ENCODE measurements around the gene CBX2. TPM values are rescaled to one million over a fixed set of nuclear protein-coding genes. Genes with fewer than 3 reads are reported as not detected.

The CBX2 gene
- total RNA-seq, 1 experiment from 2014 or later: 79.4 TPM

DNA sequence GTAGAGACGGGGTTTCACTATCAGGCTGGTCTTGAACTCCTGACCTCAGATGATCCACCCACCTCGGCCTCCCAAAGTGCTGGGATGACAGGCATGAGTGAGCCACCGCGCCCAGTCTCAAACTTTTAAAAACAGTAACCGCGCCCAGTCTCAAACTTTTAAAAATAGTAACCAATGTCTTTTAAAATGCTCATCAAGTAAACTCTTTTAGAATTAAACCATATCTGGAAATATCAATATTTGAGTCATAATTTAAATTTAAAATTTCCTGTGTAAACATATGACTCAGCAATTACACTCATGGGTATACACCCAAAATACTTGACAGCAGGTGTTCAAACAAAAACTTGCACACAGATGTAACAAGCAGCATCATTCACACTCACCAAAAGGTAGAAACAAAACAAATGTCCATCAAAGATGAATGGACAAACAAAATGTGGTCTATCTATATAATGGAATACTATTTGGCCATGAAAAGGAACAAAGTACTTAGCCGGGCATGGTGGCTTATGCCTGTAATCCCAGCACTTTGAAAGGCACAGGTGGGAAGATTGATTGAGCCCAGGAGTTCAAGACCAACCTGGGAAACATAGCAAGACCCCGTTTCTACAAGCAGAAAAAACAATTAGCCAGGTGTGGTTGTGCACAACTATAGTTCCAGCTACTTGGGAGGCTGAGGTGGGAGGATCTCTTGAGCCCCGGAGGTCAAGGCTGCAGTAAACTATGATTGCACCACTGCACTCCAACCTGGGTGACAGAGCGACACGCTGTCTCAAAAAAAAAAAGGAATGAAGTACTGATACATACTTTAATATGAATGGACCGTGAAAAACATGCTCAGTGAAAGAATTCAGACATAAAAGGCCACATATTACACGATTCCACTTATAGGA, 27.1 kb upstream of the CBX2 start:
- peaks cover 75% of the 10 kb centered on the region for H3K27me3 Mint-ChIP-seq (ENCODE audit: low read depth)

More for the DNA sequence above, 27.1 kb upstream of the CBX2 start:
- Histone ChIP-seq H2BK15ac (ENCODE audit: low read depth, low read length) (no peak overlapping the region), H2BK120ac (ENCODE audit: low read depth, low read length, poor library complexity, severe bottlenecking) (no peak overlapping the region), H2BK12ac (ENCODE audit: insufficient read length, low read depth, low read length) (no peak overlapping the region), H3K79me2 (ENCODE audit: insufficient read depth, low read length) (no peaks in the 10 kb centered on the region), H3T11ph (ENCODE audit: low read length) (no peak overlapping the region), H4K5ac (ENCODE audit: insufficient read length, low read depth, low read length) (no peak overlapping the region), H3K14ac (ENCODE audit: insufficient read depth, low read length) (no peak overlapping the region), H4K8ac (replicated peaks; ENCODE audit: insufficient read length, low read depth, low read length) (no peak overlapping the region), H3K79me1 (ENCODE audit: insufficient read depth, low read depth, low read length, poor library complexity, severe bottlenecking) (no peaks in the 10 kb centered on the region), H3K9ac (ENCODE audit: extremely low read depth, insufficient read length, low read length) (no peak overlapping the region), H4K20me1 (ENCODE audit: control insufficient read depth, insufficient read depth, insufficient read length) (peaks cover 5% of the 10 kb centered on the region), H3K4ac (ENCODE audit: low read depth, low read length) (no peak overlapping the region), H3K27ac (ENCODE audit: insufficient read length, low read depth, low read length) (no peak overlapping the region), H3K56ac (ENCODE audit: insufficient read length, low read depth, low read length) (no peak overlapping the region), H3K27me3 (ENCODE audit: insufficient read depth, low read length) (peaks cover 17% of the 10 kb centered on the region), H3K23ac (ENCODE audit: insufficient read length, low read depth, low read length) (no peak overlapping the region), H2AFZ (ENCODE audit: low read length) (no peak overlapping the region), H2AK5ac (ENCODE audit: insufficient read length, low read length) (no peak overlapping the region), H3K23me2 (ENCODE audit: insufficient read length, low read depth, low read length, poor library complexity, severe bottlenecking) (peaks cover 14% of the 10 kb centered on the region), H3K18ac (ENCODE audit: insufficient read length, low read depth, low read length) (no peak overlapping the region), H3K4me2 (ENCODE audit: insufficient read depth, insufficient read length, low read length) (no peak overlapping the region), H2BK5ac (ENCODE audit: insufficient read length, low read length) (no peak overlapping the region), H3K4me1 (ENCODE audit: insufficient read depth, low read length) (peaks cover 2% of the 10 kb centered on the region; the same call in 1 of the 2 replicates), H4K91ac (ENCODE audit: insufficient read length, low read depth, low read length) (no peak overlapping the region), H3K9me3 (ENCODE audit: control insufficient read depth, low read depth, low read length) (no peaks in the 10 kb centered on the region), H2BK20ac (ENCODE audit: low read depth, low read length, poor library complexity, severe bottlenecking) (no peak overlapping the region)
- no peaks in the 10 kb centered on the region for H3K9me3 Mint-ChIP-seq
- H3K4me1 Mint-ChIP-seq: peaks cover 12 to 16% of the 10 kb centered on the region in 2 experiments
- no peak overlapping the region for H3K4me3 Mint-ChIP-seq
- no peaks in the 10 kb centered on the region for H3K36me3 Mint-ChIP-seq (ENCODE audit: insufficient read depth in 1 of 3, low read depth in 3 of 3)
- TF ChIP-seq, protein P1, sequence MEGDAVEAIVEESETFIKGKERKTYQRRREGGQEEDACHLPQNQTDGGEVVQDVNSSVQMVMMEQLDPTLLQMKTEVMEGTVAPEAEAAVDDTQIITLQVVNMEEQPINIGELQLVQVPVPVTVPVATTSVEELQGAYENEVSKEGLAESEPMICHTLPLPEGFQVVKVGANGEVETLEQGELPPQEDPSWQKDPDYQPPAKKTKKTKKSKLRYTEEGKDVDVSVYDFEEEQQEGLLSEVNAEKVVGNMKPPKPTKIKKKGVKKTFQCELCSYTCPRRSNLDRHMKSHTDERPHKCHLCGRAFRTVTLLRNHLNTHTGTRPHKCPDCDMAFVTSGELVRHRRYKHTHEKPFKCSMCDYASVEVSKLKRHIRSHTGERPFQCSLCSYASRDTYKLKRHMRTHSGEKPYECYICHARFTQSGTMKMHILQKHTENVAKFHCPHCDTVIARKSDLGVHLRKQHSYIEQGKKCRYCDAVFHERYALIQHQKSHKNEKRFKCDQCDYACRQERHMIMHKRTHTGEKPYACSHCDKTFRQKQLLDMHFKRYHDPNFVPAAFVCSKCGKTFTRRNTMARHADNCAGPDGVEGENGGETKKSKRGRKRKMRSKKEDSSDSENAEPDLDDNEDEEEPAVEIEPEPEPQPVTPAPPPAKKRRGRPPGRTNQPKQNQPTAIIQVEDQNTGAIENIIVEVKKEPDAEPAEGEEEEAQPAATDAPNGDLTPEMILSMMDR (conservative IDR thresholded peaks at IDR 0.05): no peak
- WGBS (ENCODE audit: extremely low coverage, insufficient read length, low lambda C conversion rate): no CpG with 5 or more reads among the region's 13 CpGs
- H3K27ac Mint-ChIP-seq: no peak overlapping the region
- no peak for DNase-seq
